ES-I3 (cell line): Measurements from ENCODE around the gene WFDC5.
"Not testable (repeated sequence)": the region's sequence is repeated elsewhere in the genome, so short reads cannot be mapped to it uniquely, and the experiment has no call there.

Experiments
- H3K36me3 ChIP-seq: 2 replicates; pipeline ENCODE4 v1.6.1; 2013; ENCODE audit warnings: mild to moderate bottlenecking, low read length, control low read depth, moderate library complexity; ENCODE audit not compliant: insufficient read depth
- H3K4me1 ChIP-seq: 2 replicates; pipeline ENCODE4 v1.6.1; 2013; ENCODE audit warnings: mild to moderate bottlenecking, control low read depth, low read length; ENCODE audit not compliant: insufficient read depth
- H3K9ac ChIP-seq: 2 replicates; pipeline ENCODE4 v1.6.1; 2013; ENCODE audit warnings: low read depth, mild to moderate bottlenecking, low read length, moderate library complexity
- H3K9me3 ChIP-seq: 2 replicates; pipeline ENCODE4 v1.6.1; 2013; ENCODE audit warnings: mild to moderate bottlenecking, low read length, moderate library complexity; ENCODE audit not compliant: control insufficient read depth, insufficient read depth

Gene WFDC5, protein sequence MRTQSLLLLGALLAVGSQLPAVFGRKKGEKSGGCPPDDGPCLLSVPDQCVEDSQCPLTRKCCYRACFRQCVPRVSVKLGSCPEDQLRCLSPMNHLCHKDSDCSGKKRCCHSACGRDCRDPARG

DNA sequence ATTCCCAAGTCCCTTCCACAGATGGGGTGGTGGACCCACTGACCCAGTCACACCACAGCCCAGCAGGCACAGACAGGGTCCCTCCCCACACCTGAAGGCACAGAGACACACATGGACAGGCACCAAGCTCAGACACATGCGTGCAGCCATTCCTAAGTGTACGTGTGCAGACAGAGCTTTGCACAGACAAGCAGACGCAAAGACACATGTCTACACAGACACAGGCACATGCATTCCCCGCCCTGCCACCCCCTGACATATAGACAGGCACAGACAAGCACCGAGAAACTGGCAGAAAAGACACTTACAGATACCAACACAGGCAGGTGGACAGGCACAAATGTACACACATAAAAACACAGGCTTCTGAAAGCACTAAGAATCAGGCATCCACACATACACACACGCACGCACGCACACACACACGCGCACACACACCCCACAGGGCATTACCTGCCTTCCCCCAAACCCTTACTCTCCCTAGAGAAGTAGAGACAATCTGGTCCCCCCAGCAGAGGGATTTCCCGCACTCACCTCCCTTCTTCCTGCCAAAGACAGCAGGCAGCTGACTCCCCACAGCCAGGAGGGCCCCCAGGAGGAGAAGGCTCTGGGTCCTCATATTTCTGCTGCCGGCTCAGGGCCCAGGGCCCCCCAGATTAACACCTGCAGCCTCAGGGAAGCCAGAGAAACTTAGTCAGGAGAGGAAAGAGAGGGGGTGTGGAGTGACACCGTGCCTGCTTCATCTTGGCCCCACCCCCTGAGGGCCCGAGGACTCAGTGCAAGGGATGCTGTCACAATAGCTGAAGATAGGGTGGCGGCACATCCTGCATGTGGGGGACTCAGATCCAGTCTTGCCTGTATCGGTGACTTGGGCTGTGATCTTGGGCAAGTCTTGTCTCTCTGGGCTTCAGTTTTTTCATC lies at the start of gene WFDC5:
TSS of gene WFDC5 (minus strand) at position 710 of the 921 bp plus-strand sequence. CDS start at position 619, 91 bp downstream.
- H3K9me3 ChIP-seq = no peaks in the 10 kb centered on the region
- H3K36me3 ChIP-seq = no peaks in the 10 kb centered on the region
- H3K4me1 ChIP-seq = no peaks in the 10 kb centered on the region
- no peak within 1 kb of the TSS for H3K9ac ChIP-seq

DNA sequence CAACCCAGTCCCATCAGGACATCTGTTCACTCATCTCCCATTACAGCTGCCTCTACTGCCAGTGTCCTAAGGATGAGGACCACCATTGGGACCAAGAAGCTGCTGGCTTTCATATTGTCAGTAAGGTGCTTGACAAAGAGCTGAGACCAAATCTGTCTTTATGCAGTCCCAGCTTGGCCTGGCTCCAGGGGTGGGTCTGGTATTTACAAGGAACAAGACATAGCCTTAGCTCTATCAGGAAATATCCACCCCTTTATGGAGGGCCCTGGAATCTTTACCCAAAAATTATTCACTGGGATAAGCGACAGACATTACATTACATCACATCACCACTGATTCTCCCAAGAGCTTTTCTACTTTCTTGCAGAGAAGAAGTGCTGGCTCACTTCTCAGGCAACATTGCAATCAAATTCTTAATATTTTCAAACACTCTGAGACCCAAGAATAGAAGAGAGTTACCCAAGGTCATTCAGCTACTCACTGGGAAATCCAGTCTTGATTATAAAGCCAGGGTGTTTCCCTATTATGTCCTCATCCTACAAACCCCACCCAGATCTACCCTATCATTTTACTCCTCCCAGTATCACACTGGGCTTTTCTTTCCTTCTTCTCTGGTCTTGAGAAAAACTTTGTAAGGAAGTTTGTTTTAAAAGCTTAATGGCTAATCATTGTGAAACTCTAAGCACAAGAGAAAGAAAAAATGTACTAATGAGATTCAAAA lies 48.3 kb upstream of the WFDC5 start:
- no peaks in the 10 kb centered on the region for H3K36me3 ChIP-seq
- H3K9ac ChIP-seq = no peak overlapping the region
- H3K4me1 ChIP-seq = no peaks in the 10 kb centered on the region
- no peaks in the 10 kb centered on the region for H3K9me3 ChIP-seq

DNA sequence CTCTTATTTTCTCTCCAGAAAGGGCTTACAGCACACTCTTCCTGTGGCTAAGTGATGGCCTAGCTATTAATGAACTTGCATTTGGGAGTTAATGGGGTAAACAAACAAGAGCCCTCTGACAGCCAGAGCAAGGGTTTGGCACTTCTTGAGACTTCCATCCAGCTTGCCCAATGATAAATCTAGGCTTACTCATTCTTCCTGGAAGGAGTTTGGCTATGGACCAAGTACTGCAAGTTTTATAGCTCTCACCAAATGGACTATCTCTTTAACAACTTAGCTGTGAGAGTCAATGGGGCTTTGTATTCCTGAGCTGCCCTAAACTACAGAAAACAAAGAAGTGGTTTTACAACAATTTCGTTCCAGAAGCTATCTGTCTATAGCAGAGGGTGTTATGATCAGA lies 43.0 kb upstream of the WFDC5 start:
- H3K9me3 ChIP-seq = no peaks in the 10 kb centered on the region
- H3K9ac ChIP-seq = no peak overlapping the region
- H3K36me3 ChIP-seq = no peaks in the 10 kb centered on the region
- no peaks in the 10 kb centered on the region for H3K4me1 ChIP-seq

DNA sequence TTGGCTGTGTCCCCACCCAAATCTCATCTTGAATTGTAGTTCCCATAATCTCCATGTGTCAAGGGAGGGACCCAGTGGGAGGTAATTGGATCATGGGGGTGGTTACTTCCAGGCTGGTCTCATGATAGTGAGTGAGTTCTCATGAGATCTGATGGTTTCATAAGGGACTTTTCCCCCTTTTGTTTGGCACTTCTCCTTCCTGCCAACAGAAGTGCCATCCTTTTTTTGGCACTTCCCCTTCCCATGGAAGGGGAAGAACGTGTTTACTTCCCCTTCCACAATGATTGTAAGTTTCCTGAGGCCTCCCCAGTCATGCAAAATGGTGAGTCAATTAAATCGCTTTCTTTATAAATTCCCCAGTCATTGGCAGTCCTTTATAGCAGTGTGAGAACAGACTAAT lies 41.7 kb upstream of the WFDC5 start:
- Histone ChIP-seq H3K9ac (no peak overlapping the region), H3K9me3 (no peaks in the 10 kb centered on the region), H3K4me1 (no peaks in the 10 kb centered on the region), H3K36me3 (no peaks in the 10 kb centered on the region)

DNA sequence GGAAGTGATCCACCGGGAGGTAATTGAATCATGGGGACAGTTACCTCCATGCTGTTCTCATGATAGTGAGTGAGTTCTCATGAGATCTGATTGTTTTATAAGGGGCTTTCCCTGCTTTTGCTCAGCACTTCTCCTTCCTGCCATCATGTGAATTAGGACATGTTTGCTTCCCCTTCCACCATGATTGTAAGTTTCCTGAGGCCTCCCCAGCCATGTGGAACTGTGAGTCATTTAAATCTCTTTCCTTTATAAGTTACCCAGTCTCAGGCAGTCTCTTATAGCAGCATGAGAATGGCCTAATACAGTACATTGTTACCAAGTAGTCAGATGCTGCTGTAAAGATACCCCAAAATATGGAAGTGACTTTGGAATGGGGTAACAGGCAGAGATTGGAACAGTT lies 39.8 kb upstream of the WFDC5 start:
- H3K9me3 ChIP-seq, H3K36me3 ChIP-seq, H3K9ac ChIP-seq, H3K4me1 ChIP-seq: not testable (repeated sequence)

DNA sequence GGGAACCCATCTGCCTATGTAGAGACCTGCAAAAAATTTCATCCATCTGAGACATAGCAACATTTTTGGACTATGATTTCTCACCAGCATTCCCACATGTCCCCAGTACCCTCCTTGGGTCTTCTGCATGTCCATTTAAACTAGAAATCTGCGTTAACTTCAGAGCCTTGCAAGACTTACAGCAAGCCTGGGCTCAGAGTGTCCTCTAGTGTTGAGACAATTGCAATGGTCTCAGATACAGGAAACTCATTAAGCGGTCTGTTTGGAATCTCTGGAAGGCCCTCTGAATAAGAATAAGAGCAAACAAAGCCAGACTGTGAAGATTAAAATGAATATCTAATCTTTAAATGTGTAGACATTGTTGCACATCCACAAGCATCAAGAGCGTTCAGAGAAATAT lies 39.2 kb upstream of the WFDC5 start:
- Histone ChIP-seq H3K4me1 (no peaks in the 10 kb centered on the region), H3K9me3 (no peaks in the 10 kb centered on the region), H3K9ac (no peak overlapping the region), H3K36me3 (no peaks in the 10 kb centered on the region)

DNA sequence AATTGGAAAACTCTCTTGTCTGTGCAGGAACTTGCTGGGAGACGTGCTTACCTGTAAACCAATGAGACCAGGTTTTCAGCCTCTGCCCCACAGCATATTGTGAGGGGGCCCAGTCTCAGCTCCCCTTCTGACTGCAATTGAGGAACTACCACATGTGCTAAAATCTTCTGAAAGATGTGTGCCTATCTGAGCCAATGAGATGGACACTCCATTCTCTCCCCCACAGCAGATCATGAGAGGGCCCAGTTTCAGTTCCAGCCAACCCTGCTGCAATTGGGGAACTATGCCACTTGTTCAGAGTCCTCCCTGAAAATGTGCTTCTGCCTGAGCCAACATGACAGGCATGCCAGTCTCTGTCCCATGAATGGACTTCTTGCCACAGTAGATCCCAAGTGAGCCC lies 38.8 kb upstream of the WFDC5 start:
- Histone ChIP-seq H3K9ac (no peak overlapping the region), H3K36me3 (no peaks in the 10 kb centered on the region), H3K4me1 (no peaks in the 10 kb centered on the region), H3K9me3 (no peaks in the 10 kb centered on the region)

DNA sequence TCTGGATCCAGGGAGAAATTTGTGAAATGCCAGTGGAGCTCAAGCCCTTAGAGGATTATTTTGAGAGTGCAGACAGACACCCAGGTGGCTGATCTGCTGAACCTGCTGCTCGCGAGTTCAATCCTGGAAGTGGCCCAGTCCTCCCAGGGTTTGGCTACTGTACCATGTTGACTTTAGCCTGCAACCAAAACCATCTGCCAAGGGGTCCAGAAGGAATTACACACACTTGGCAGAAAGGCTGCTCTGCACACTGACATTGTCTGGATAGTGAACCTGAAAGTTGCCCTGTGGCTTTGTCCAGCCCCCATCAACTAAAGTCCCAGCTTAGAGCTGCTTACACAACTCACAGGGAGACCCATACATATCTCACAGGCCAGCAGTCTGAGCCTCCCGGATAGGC lies 38.2 kb upstream of the WFDC5 start:
- Histone ChIP-seq H3K9me3 (no peaks in the 10 kb centered on the region), H3K36me3 (no peaks in the 10 kb centered on the region), H3K9ac (no peak overlapping the region), H3K4me1 (no peaks in the 10 kb centered on the region)

DNA sequence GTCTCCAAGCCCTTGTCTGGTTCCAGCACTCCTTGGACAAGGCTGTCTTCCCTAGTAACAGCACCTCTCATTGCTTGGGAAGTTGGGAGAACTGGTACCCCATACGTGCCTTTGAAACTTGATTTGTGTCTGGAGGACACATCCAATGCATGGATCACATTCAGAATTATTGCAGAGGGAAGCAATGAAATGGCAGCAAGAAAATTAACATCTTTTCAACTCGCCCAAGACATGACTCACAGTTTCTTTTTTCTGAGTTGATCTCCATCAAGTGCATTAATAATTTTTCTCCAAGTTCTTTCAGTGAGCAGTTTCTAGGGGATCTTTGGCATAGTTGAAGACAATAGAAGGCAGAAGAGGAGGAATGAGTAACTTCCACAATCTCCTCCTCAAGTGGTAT lies 37.4 kb upstream of the WFDC5 start:
- no peaks in the 10 kb centered on the region for H3K9me3 ChIP-seq
- H3K4me1 ChIP-seq = no peaks in the 10 kb centered on the region
- no peak overlapping the region for H3K9ac ChIP-seq
- no peaks in the 10 kb centered on the region for H3K36me3 ChIP-seq

DNA sequence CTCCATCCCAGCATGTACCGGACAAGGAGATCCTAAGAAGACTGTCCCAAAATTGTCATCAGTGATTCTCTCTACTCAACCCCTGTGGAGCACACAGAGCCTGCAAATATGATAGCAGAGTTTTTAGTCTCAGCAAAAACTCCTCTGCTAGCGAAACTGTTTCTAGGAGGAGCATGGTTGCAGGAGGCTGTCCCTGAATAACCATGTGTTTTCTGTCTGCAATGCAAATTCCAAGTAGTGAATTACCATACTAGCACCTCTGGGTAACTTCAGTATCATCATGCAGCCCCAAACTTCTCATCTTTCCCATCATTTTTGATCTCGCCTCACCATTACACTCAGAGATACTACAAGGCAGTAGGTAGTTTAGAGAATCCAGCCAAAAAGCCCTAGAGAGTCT lies 34.1 kb upstream of the WFDC5 start:
- Histone ChIP-seq H3K36me3 (no peaks in the 10 kb centered on the region), H3K9me3 (no peaks in the 10 kb centered on the region), H3K4me1 (no peaks in the 10 kb centered on the region), H3K9ac (no peak overlapping the region)

DNA sequence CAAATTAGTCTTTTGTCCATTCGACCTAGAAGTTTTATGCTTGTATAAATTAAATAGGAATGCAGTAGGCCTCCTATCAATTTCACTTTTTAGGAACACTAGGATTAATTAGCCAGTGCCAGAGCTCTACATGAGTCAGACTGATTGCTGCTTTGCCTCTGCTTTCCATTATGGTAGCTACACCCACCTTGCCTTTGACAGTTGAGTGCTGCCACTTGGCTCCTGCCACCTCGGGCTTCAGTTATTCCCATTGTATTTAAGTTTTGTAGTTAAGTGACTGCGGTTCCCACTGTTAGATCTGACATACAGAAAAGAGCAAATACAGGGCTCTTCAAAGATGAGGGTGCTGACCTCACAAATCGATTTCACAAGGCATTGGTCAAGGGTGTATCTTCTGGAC lies 25.9 kb upstream of the WFDC5 start:
- Histone ChIP-seq H3K9me3 (no peaks in the 10 kb centered on the region), H3K9ac (no peak overlapping the region), H3K36me3 (no peaks in the 10 kb centered on the region), H3K4me1 (no peaks in the 10 kb centered on the region)

DNA sequence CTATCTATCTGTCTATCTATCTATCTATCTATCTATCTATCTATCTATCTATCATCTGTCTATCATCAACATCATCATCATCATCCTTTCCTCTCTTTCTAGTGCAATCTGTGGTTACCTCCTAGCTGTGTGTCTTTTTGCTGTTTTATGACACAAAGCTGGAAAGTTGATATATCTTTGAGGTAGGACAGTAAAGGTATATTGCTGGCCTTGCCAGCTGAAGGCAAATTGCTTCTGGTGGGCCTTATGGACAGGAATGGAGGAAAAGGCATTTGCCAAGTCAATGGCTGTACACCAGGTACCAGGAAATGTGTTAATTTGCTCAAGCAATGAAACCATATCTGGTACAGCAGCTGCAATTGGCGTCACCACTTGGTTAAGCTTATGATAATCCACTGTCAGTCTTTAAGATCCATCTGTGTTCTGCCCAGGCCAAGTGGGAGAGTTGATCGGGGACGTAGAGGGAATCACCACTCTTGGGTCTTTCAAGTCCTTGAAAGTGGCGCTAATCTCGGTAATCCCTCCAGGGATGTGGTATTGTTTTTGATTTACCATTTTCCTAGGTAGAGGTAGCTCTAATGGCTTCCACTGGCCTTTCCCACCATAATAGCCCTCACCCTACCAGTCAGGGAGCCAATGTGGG lies 24.9 kb upstream of the WFDC5 start:
- H3K9ac ChIP-seq, H3K36me3 ChIP-seq, H3K4me1 ChIP-seq, H3K9me3 ChIP-seq: not testable (repeated sequence)

DNA sequence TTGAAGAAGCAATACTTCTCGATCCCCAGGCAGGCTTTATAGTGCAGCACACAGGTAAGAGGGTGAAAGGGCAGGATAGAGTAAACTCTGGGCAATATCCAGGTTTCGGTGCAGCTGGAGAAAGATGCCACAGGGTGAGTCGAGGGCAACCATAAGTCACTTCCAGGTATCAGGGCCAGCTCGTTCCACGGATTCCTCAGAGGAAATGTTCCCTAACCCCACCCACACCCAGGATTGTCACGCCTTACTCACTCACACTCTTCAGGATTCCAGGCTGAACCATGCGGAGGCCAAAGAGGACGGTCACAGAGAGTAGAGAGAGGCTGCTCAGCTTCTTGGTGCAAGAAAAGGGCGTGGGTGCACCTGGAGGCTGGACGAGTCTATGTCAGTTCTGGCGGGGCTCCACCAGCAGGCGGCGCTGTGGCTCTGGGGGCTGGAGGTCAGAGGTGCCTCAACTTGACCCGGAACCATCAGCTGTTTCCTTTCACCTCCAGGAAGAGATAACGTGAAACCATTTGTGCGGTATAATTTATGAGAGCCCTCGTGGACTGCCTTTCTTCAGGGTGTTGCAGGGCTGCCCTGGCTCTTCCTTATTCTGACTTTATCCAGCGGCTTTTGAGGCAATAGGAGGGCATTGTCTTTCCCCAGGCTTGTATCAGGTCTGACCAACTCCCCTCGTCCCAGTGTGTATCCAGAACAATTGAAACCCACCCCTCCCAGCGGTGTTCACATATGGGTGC lies 23.8 kb upstream of the WFDC5 start:
- Histone ChIP-seq H3K4me1 (no peaks in the 10 kb centered on the region), H3K36me3 (no peaks in the 10 kb centered on the region), H3K9me3 (no peaks in the 10 kb centered on the region), H3K9ac (no peak overlapping the region; the same call in 1 of the 2 replicates)

DNA sequence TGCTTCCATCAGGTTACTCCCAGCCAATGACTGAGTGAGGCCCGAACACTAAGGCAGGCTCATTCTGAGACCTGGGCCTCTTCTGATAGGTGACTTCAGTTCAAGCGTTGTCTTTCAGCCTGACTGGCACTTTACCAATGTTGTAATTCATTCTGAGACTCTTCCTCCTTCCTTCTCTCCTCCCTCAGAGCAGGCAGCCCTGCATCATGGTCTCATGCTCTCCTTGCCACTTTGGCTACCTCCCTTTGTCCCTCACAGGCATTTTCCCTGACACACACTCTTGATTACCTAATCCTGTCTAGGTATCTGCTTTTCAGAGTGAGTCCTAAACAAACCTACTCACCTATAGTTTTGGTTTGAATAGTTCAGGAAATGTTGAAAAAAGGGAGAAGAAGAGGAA lies 21.9 kb upstream of the WFDC5 start:
- H3K9ac ChIP-seq = no peak overlapping the region
- H3K4me1 ChIP-seq = no peaks in the 10 kb centered on the region
- H3K36me3 ChIP-seq = no peaks in the 10 kb centered on the region
- no peaks in the 10 kb centered on the region for H3K9me3 ChIP-seq
